ENCODE measurements around the gene CLIC6. TPM values are rescaled to one million over a fixed set of nuclear protein-coding genes. Genes with fewer than 3 reads are reported as not detected.

CLIC6 gene
- total RNA-seq, 1 experiment from 2014 or later = not detected

DNA sequence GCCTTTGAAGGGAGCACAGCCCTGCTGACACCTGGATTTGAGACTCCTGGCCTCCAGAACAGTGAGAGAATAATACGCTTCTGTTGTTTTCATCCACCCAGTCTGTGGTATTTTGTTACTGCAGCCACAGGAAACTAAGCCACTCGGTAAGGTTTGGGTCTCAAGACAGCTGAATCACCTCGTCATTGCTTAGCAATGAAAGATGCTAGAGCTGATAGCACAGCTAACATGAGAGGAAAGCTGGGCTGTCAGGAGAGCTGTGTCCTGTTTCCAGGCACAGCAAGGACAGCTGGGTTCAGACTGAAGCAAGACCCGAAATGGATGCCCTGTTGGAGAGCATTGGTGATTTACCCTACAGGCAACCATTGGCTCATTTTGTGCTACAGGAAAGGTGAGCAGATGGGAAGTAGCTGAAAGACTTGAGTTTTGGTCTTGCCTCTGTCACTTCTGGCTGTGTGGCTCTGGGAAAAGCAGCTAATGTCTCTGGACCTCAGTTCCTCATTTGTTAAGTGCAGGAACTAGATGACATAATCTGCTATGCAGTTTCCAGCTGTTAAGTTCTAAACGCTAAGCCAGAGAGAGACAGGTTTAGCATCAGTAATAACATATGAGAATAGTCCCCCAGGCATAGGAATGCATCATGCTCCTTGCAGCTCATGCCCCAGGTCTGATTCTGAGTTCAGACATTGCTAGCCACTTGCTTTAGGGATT is 58.0 kb downstream of the CLIC6 start:
- DNase-seq (ENCODE audit: low spot score) = peak; percentile 56

DNA sequence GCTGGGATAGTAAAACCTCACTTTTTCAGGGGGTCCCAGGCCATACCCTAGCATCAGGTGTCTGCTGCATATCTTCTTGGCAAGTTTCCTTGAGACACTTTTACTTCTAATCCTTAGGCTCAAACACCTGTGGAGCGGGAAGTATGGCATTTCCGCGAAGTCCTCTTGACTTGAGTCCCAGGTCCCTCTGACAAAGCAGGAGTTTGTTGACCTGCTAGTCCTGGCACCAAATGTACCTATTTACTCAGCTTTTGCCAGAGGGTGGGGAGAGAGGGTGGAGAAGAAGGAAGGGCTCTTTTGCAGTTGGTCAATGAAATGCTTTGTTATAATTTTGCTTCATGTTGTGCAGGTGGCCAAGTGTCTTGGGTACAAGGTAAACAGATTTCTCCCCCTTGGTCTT is 59.7 kb downstream of the CLIC6 start:
- DNase-seq (ENCODE audit: low spot score) = no peak

DNA sequence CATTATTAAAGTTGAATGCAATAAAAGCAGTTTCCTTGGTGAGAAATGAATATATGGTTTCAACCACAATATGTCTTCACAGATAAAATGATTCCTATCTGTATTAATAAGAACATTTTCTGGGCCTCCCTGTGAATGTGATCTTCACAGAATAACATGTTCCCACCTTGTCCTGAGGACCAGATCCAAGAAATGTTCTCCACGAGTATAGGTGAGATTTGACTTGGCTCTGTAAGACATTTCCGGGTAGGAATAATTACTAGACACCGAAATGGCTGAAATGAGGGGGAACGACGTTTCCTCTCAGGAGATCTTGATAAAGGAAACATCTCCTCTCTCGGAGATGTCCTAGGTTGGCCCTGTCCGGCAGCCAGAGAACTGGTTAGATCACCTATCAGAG is 61.4 kb downstream of the CLIC6 start:
- no peak for DNase-seq (ENCODE audit: low spot score)

DNA sequence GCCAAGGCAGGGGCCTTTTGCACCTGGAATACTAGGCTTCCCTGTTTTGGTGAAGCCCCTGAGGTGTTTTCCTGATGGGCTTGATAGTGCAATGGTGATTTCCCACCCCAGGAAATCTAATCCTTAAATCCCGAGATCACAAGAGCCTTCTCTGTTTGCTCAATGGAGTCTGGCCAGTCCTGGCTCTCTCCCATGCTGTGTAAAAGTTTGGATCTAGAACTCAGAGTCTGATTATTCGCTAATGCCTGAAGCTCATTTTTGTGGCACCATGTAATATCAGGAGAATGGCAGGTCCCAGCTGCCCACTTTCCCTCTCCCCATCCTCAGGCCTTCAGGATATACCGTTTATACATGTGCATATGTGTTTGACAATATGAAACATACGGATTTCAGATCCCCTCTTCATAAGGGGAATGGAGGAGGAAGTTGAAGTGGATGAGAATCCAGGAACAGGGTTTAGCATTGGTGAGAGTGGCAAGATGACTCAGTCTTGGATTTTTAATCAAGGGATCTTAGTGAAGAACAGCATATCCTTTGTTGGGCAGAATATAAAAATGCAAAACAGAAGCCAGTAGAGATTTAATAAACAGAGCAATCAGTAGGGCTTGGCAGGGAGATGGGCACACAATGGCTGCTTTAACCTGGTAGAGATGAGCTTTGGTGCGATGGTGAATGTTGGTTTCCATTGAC is 62.1 kb downstream of the CLIC6 start:
- no peak for DNase-seq (ENCODE audit: low spot score)

DNA sequence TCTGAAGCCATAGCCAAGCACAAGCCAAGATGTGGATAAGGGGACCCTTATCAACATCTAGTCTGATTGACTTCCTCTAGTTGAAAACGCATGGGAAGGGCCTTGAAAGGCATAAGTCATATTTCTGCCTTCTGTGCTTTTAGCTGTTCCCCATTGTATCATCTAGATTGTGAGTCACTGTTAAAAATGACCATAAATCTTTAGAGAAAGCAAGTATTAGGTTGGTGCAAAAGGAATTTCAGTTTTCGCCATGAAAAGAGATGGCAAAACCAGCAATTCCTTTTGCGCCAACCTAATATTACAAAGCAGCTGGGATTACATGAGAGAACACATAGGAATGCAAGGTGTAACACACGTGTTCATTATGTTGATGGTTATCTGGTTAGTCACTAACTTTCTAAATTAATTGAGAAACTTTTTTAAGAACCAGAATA is 63.6 kb downstream of the CLIC6 start:
- peak; percentile 65 for DNase-seq (ENCODE audit: low spot score)

DNA sequence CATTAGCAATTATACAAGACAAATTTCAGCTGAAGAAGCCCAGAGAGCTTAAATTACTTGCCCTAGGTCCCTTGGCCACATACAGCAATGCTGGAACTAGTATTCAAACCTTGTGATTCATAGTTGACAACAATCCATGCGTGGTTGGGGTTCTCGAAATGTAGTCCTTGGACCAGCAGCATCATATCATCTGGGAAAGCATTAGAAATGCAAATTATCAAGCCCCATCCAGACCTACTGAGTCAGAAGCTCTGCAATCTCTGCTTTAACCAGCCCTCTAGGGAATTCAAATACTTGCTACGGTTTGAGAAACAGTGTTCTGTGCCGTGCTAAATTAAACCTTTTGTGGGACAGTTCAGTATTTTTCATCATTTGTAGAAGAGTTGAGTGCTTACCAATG is 65.1 kb downstream of the CLIC6 start:
- no peak for DNase-seq (ENCODE audit: low spot score)

DNA sequence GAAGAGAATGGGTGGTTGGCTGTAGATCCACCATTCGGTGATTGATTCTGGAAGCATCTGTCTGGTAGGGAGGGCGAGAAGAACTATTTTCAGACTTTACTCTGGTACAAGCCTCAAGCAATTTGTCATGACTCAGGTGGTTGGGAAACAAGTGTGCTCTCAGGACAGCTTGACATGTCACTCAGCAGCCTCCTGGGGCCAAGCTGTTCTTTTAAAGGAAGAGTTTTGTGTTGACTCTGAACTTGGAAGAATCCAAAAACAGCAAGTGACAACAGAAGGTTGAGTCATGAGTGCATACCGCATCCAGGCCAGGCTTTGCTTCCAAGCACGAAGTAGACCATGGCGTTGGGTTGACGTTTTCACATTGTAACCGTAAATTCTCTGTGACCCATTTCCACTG is 65.9 kb downstream of the CLIC6 start:
- DNase-seq (ENCODE audit: low spot score) = no peak

DNA sequence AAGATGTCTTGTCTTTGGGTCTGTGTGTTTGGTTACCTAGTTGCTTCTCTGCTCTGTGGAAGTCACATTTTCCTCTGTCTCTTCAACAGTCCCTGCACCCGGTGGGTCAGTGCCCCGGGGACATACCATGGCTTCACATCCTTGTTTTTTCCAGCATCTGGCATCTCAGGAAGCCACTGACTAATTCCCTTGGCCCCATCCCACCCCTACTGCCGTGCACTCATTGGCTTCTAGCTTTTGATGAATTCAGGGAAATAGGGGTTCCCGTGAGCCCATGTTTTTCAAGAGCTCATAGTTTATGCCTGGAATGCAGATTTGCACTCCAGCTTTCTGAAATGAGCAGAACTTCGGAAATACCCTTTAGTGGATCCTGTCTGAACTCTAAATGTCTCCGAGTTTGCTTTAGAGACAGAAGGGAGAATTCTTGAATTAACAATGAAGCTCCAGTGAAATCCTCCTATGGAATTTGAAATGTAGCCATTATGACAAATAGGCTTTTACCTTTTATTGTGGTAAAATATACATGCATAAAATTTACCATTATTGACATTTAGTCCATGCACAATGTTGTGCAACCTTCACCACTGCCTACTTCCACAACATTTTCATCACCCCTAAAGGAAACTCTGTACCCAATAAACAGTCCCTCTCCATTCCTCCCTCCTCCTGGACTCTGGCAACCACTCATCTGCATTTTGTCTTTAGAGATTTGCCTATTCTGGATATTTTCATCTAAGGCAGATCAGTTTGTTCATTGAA is 67.5 kb downstream of the CLIC6 start:
- peak; percentile 52 for DNase-seq (ENCODE audit: low spot score)

DNA sequence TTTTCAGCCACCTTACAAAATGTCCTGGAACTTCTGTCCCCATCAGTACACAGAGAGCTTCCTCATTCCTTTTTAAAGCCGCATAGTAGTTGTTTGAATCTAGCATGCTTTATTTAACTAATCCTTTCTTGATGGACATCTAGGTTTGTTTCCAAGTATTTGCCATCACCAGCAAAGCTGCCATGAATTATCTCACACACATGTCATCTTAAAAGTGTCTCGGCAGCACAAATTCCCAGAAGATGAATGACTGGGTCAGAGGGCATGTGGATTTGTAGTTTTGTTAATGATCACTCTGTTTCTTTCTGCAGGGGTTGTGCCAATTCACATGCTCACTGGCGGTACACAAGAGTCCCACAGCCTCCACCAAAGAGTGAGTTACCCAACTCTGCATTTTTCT is 68.3 kb downstream of the CLIC6 start:
- DNase-seq (ENCODE audit: low spot score) = no peak

DNA sequence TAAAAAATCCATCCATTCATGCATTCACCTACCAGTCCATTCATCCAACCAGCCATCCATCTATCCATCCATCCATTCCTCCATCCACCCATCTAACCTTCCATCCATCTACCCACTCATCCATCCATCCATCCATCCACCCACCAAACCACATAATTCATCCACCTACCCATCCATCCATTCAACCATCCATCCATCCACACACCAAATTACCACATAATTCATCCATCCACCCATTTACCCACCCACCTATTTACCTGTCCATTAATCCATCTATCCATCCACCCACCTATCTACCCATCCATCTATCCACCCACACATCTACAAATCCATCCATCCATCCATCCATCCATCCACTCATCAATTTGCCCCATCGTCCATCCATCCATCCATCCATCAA is 71.4 kb downstream of the CLIC6 start:
- no peak for DNase-seq (ENCODE audit: low spot score)

DNA sequence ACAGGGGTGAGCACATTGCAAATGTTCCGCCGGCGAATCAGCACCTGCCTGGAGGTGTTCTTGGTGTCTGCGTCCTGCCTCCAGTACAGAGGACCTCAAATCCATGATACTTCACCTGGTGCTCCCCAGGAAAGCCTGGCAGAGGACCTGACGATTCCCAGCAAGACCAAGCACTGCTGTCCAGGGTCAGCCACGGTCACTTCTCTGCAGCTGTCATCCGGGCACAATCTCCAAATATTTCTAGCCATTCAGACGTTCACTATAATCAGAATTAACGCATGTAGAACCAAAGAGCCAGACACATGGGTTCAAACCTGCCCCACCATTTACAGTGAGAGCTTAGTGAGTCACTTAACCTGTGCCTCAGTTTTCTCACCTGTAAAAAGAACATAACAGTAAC is 74.5 kb downstream of the CLIC6 start:
- no peak for DNase-seq (ENCODE audit: low spot score)

DNA sequence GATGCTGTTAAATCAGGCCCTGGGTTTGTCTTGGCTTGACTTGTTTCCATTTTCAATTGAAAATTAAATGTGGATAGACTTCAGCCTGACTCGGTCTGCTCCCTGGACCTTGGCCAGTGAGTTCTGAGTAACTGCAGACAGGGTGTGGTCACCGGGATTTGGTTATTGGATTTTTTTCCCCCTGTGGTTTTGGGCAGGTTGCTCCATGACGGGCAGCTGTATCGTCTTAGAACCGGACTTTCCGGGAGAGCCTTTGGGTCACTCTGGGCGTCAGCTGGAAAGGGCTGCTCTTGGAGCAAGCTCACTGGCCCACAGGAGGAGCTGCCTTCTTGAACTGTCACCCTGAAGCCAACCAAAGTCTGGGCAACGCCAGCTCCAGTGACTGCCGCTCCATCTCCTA is 75.0 kb downstream of the CLIC6 start:
- peak; percentile 90 for DNase-seq (ENCODE audit: low spot score)

DNA sequence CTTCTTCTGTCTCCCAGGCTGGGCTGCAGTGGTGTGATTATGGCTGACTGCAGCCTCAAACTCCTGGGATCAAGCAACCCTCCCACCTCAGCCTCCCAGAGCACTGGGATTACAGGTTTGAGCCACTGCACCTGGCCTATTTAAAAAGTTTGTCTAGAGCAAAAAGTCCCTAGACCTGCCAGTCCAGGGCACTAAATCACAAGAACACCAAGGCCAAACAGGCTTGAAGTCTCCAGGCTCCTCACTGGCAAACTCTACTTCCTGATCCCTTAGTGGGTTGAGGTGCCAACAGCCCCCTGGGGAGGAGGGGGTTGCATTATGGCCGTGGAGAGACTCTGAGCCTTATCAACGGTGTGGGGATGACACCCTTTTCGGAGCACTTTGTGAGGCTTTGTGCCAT is 76.0 kb downstream of the CLIC6 start:
- no peak for DNase-seq (ENCODE audit: low spot score)

DNA sequence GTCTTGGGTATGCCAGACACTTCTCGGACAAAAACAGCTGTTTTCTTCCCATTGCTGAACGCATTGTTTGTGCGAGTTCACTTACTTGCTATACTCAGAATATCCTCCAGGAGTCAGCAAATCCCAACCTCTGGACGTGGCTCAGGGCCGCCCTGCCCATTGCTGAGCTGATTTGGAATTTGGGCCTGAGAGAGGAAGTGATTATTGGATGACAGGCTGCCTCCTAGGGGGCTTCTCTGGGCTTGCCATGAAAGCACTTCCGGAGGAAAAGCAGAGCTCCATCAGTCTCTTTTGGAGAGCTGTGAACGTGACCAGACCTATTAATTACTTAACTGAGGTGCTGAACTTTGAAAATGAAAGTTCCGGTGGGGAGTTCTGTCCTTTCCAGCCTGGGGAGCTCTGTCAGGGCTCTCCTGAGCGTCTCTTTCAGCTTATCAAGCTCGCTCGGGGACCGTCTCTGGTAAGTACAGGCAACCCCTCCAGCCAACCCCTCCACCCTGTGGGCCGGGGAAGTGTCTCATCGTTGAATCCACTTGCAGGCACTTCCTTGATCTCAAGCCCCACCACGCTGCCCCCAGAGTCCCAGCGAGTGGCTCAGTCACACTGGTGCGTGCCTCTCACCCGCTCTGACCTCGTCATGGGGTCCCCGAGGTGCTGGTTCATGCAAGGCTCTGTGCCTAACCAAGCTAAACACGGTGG is 76.9 kb downstream of the CLIC6 start:
- DNase-seq (ENCODE audit: low spot score) = peak; percentile 89

DNA sequence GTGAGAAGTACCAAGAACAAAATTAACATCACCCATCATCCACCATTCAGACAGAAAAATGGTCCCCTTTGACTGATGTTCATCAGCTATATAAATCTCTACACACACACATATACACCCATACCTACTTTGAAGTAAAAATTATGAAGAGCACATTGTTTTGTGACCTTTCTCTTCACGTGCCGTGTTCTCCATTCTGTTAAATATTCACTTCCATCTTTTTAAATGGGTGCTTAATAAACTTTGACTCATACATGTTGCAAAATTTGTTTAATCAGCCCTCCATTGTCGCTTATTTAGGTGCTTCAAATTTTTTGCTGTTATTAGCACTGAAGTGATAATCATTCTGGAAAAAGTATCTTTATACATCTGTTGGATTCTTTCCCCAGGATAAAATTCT is 80.1 kb downstream of the CLIC6 start:
- DNase-seq (ENCODE audit: low spot score) = no peak

DNA sequence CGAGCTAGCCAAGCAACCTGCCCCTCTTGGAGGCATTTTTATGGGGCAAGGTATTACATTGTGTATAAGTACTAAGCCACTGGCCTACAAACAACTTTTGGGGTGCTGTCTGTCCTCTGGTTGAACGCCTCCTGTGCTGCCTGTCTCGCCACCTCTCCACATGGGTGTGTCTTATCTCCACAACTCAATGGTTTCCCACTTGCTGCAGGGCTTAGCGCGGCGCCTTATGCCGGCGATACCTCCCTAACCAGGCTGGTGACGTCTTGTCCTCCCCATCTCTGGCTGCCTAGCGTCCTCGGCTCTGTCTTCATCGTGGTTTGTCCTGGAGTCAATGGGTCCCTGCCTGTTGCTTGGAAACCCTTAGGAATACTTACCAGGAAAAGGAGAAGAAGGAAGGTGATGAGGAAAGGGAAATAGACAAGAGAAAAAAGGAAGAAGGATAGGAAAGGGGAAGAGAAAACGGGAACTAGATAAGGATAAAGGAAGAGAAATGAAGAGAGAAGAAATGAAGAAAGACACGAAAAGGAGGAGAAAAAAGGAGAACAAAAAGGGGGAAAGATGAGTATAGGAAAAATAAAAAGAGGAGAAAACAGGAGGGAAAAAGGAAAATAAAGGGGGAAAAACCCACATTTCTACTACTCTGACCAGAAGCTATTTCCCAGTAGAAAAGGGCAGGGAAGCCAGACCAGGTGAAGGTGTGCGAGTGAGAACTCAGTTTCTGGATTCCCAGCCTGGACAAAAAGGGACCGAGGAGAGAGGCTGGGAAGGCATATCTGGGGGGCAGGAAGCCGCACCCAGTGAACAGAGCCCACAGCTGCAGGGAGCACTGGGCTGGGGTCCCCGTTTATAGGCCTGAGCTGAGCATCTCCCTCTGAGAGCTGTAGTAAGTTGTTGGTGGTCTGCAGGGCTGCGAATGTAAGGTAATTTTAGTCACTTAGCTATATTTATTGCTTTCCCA is 86.2 kb downstream of the CLIC6 start:
- no peak for DNase-seq (ENCODE audit: low spot score)

DNA sequence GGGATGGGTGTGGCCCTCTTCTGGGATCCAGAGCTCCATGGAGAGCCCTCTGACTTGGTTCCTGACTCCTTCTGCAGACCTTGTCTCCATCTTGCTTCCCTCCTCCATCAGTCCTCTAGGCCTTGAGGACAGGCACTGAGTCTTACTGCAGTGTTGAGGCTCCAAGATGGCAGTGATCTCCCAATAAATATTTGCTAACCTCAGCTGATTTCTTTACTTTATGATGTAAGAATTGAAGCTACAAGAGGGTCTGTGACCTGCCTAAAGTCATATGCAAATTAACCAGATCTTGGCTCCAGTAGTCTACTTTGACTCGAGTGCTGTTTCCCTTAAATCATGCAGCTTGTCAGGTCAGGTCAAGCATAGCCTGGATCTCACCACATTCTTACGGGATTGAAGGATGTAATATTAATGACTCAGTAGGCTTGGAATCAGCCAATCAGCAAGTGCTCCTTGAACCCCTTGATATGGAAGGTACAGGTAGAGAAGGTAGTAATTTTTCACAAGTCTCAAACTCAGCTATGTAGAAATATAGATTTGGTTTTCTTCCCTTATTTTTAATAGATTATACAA is 93.0 kb downstream of the CLIC6 start:
- DNase-seq (ENCODE audit: low spot score) = no peak

DNA sequence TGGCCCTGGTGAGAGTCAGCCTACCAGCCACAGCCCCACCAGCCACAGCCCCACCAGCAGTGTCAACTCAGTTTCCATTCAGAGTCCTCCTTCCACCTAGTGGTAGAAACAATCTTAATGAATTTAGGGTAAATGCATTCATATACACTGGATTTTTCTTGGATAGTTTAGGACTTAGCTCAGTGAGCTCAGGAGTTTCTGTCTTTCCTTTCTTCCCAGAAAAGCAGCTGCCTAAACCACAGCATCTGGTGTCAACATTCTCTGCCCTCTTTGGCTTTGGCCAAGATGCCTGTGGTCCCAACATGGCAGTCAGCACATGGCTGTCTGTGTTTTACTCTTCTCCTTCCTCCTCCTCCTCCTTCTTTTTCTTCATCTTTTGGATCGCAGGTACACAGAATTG is 94.0 kb downstream of the CLIC6 start:
- no peak for DNase-seq (ENCODE audit: low spot score)

DNA sequence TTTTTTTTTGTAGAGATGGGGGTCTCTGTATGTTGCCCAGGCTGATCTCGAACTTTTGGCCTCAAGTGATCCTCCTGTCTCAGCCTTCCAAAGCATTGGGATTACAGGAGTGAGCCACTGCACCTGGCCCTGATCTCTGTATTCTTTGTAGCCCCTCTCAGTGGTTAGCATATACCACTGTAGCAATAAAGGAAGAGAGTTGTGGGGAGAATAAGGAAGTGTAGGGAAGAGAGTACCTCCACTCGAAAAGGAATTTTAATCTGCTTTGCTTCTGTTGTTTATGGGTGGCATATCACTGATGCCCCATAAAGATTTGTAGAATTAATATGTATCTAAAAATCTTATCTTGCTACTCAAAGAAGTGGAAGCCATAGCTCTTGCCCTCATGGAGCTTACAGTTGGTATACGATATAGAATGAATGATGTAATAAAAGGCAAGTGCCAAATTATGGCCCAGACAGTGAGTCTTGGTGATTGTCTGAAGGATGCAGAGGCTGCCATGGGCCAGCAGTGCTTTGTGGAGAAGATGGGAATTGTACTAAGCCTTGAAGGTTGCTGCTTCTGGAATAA is 96.0 kb downstream of the CLIC6 start:
- DNase-seq (ENCODE audit: low spot score) = no peak

DNA sequence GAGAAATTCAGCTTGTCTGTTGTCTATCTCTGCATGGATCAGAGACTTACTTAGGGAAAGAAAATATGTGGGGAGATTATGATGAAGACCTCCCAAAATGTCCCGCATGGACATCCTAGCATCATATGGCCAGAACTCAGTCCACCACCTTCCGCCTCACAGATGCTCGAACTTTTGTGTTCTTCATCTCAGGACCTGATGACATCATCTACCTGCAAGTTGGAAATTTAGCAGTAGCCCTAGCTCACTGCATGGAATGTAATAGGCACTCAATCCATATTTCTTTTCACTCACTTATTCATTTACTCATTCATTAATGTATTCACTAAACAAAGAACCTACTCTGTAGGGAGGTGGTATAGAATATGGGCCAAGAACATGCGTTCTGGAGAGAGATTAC is 96.8 kb downstream of the CLIC6 start:
- DNase-seq (ENCODE audit: low spot score) = no peak
